PC-3 (cell line): ENCODE results near the gene TKTL1. TPM values are rescaled to one million over a fixed set of nuclear protein-coding genes. Genes with fewer than 3 reads are reported as not detected.

Source experiments
- ATAC-seq: fragments of 200-7000 bp; cut with Tn5 transposase; 2 replicates; pipeline ENCODE4 v1.9.1; 2020; ENCODE audit warnings: mild to moderate bottlenecking, moderate library complexity
- BruUV-seq: library from RNA; stranded (reverse); fragments of 400-500 nt; replicated peaks from 2 replicates; lab custom pipeline; 2021; lab: Mats Ljungman, UMichigan
- CTCF ChIA-PET: fragments of 300-600 bp; sonication (Branson Sonifier 250); formaldehyde crosslinking; loops from one replicate; lab custom pipeline; 2022; ENCODE audit warnings: antibody characterized with exemption; lab: Charles Lee
- POLR2A ChIA-PET: fragments of 300-600 bp; sonication (Branson Sonifier 250); formaldehyde crosslinking; loops from one replicate; lab custom pipeline; 2022; ENCODE audit warnings: antibody characterized with exemption; ENCODE audit not compliant: unreplicated experiment; lab: Charles Lee
- DNase-seq: peaks from one replicate; pipeline ENCODE4 v3.0.0-alpha.2; 2015
- H2AFZ ChIP-seq: fragments of 300-600 bp; sonication (generic); 2 replicates; pipeline ENCODE4 v1.6.0; 2016; ENCODE audit warnings: antibody characterized with exemption, low read length
- H3F3A ChIP-seq: fragments of 300-600 bp; sonication (generic); one replicate; pipeline ENCODE4 v1.6.0; 2017; ENCODE audit warnings: antibody characterized with exemption, low read length, control low read depth, mild to moderate bottlenecking; ENCODE audit not compliant: unreplicated experiment
- H3K27ac ChIP-seq: fragments of 300-600 bp; sonication (generic); 2 replicates; pipeline ENCODE4 v1.5.1; 2016; ENCODE audit warnings: mild to moderate bottlenecking, low read length
- H3K27me3 ChIP-seq: fragments of 300-600 bp; sonication (generic); 2 replicates; pipeline ENCODE4 v1.6.1; 2016; ENCODE audit warnings: low read length, mixed read lengths
- H3K36me3 ChIP-seq: fragments of 300-600 bp; sonication (generic); 2 replicates; pipeline ENCODE4 v1.6.1; 2016; ENCODE audit warnings: low read depth, mixed run types, low read length, mixed read lengths
- H3K4me1 ChIP-seq: fragments of 300-600 bp; sonication (generic); 2 replicates; pipeline ENCODE4 v1.5.1; 2016; ENCODE audit warnings: low read length; ENCODE audit not compliant: insufficient read depth
- H3K4me2 ChIP-seq: fragments of 300-600 bp; sonication (generic); 2 replicates; pipeline ENCODE4 v1.6.0; 2016; ENCODE audit warnings: low read length
- H3K4me3 ChIP-seq: fragments of 300-600 bp; sonication (generic); 2 replicates; pipeline ENCODE4 v1.5.1; 2016; ENCODE audit warnings: mild to moderate bottlenecking, low read length, mixed read lengths
- H3K79me2 ChIP-seq: fragments of 300-600 bp; sonication (generic); 2 replicates; pipeline ENCODE4 v1.6.1; 2017; ENCODE audit warnings: low read length, mixed read lengths
- H3K9ac ChIP-seq: fragments of 300-600 bp; sonication (generic); 2 replicates; pipeline ENCODE4 v1.6.0; 2016; ENCODE audit warnings: mild to moderate bottlenecking, low read length
- H3K9me2 ChIP-seq: fragments of 300-600 bp; sonication (generic); replicated peaks from 2 replicates; pipeline ENCODE4 v1.6.1; 2016; ENCODE audit warnings: mixed run types, low read length, mixed read lengths
- H3K9me3 ChIP-seq: fragments of 300-600 bp; sonication (generic); 2 replicates; pipeline ENCODE4 v1.6.1; 2016; ENCODE audit warnings: low read length, mixed read lengths
- H4K20me1 ChIP-seq: fragments of 300-600 bp; sonication (generic); 2 replicates; pipeline ENCODE4 v1.6.1; 2016; ENCODE audit warnings: low read length, mixed read lengths
- EZH2 ChIP-seq: fragments of 300-600 bp; sonication (generic); IDR thresholded peaks from one replicate; pipeline ENCODE4 v1.6.1; 2017; ENCODE audit warnings: antibody characterized with exemption, mild to moderate bottlenecking, low read length; ENCODE audit not compliant: unreplicated experiment
- EZH2phosphoT487 ChIP-seq: fragments of 300-600 bp; sonication (generic); IDR thresholded peaks from 2 replicates; pipeline ENCODE4 v1.6.1; 2018; ENCODE audit warnings: mild to moderate bottlenecking, antibody characterized with exemption, low read length, borderline replicate concordance
- intact Hi-C: fragments of 100-400 bp; cut with micrococcal nuclease; formaldehyde crosslinking; loops from 2 replicates; pipeline ENCODE4 v1.9.0; 2023
- total RNA-seq: library from RNA; depleted of rRNA; stranded (reverse); fragments of >200 nt; gene quantifications from 2 replicates; pipeline ENCODE4 v1.2.3, GENCODE V29; 2014
- TF ChIP-seq, protein P1 (sequence below): fragments of 300-600 bp; sonication (generic); conservative IDR thresholded peaks from 2 replicates; pipeline ENCODE4 v1.5.1; 2017; ENCODE audit warnings: antibody characterized with exemption, low read depth, mild to moderate bottlenecking, low read length

Gene TKTL1
- total RNA-seq, 1 experiment from 2014 or later, result not detected

DNA sequence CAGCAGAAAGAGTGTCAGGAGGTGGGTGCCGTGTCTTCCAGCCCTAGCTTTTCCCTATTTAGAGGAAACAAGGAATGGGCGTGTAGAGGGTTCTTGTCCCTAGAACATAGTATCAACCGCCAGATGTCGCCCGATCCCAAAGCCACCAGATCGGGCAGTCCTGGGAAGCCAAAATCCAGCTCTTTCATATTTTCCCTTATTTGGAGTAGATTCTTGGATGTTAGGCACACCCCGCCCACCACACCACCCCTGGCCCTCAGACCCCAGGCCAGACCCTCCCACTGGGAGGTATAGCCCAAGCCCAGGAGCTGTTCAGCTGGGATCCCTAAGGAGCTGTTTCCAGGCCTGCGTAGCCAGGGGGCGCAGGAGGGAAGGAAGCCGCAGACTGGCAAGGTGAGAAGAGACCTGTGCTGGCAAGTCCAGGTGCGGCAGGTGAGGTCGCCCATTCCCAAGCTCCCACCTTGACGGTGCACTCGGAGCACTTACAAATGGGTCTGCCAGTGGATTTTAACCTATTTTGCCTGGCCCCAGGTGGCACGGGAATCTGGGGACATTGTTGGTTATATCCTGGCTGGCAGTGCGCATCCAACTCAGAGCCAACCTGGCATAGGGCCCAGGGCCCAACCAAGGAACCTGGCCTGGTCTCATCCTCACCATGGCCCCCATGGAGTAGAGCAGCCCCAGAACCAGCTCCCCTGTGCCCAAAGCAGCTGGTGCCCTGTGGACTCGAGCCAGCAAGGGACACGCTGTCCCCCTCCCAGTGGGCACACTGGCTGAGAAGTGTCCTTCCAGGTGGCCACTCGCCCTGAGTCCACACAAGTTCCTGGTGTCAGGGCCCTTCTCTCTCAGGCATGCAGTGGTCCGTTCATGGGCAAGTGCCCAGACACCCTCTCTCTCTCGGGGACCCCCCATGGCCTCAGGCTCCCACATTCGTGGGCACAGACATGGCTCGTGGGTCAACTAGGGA, 78.0 kb downstream of the TKTL1 start:
- peak overlapping the region; percentile 33 for H2AFZ ChIP-seq
- intact Hi-C loops, result loop anchor here (1.0 to 10.0 kb wide), 2 partner anchors 162 to 399 kb away; partner anchors contain the start of genes HCFC1 and TMEM187
- TF ChIP-seq EZH2phosphoT487, result no peak
- TF ChIP-seq, protein P1, sequence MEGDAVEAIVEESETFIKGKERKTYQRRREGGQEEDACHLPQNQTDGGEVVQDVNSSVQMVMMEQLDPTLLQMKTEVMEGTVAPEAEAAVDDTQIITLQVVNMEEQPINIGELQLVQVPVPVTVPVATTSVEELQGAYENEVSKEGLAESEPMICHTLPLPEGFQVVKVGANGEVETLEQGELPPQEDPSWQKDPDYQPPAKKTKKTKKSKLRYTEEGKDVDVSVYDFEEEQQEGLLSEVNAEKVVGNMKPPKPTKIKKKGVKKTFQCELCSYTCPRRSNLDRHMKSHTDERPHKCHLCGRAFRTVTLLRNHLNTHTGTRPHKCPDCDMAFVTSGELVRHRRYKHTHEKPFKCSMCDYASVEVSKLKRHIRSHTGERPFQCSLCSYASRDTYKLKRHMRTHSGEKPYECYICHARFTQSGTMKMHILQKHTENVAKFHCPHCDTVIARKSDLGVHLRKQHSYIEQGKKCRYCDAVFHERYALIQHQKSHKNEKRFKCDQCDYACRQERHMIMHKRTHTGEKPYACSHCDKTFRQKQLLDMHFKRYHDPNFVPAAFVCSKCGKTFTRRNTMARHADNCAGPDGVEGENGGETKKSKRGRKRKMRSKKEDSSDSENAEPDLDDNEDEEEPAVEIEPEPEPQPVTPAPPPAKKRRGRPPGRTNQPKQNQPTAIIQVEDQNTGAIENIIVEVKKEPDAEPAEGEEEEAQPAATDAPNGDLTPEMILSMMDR, result peak; percentile 96
- TF ChIP-seq EZH2, result no peak
- no peaks in the 10 kb centered on the region for H3F3A ChIP-seq
- POLR2A ChIA-PET, result interaction anchor here (0.6 to 1.5 kb wide), 3 partner anchors 38 to 170 kb away, joined by 3 read pairs; no protein-coding TSS in a partner anchor
- H3K27me3 ChIP-seq, result no peaks in the 10 kb centered on the region
- H3K9ac ChIP-seq, result peak overlapping the region; percentile 3; the same call in 1 of the 2 replicates
- ATAC-seq (peak; percentile 9), DNase-seq (peak; percentile 85)
- no peaks in the 10 kb centered on the region for H3K9me3 ChIP-seq
- H3K9me2 ChIP-seq, result no peaks in the 10 kb centered on the region
- CTCF ChIA-PET, result interaction anchor here (1.3 kb wide), 3 partner anchors 9 to 38 kb away, joined by 3 to 7 read pairs (median 3); no protein-coding TSS in a partner anchor
- H3K4me1 ChIP-seq, result peaks cover 29% of the 10 kb centered on the region
- H3K4me2 ChIP-seq, result peak overlapping the region; percentile 85
- H3K36me3 ChIP-seq, result no peaks in the 10 kb centered on the region
- no peak overlapping the region for H3K27ac ChIP-seq
- peak overlapping the region; percentile 64 for H3K4me3 ChIP-seq
- TSS peak; percentile 25 for BruUV-seq
- peaks cover 67% of the 10 kb centered on the region for H3K79me2 ChIP-seq
- H4K20me1 ChIP-seq, result peaks cover under 1% of the 10 kb centered on the region

DNA sequence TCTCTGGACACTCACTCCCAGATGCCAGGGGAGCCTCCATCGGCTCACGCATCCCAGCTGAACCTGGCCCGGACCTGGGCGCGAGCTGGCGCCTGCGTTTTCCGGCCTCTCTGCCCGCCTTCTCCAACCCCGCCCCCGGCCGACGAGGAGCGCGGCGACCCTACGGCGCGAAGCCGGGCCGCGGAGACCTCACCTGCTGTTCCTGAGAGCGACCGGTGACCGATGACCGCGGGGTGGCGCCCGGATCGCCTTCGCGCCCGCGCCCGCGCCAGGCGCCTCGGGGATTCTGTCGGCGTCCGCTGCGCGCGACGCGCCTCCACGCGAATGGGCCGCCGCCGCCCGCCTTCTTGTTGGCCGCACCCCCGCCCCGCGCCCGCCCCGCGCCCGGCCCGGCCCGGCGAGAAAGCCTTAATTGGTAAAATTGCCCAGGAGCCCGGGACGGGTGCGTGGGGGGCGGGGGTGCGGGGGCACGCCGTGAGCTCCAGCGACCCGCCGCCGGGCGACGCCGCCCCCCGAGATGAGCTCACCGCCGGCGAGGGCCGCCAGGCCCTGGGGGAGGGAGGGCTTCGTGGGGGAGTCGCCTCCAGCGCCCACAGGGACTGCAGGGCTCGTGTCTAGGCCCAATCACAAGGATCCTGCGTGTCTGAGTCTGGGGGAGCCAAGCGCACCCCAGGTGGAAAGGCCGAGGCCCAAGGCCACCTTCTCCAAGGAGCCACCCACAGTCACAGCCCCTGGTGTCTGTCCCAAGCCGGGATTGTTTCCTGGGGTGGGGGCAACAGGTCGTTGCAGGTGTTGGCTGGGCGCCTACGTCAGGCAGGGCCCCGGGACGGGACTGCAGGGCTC, 78.9 kb downstream of the TKTL1 start, which contains the start of gene FLNA:
FLNA (minus strand) TSS at position 322 of the 843 bp plus-strand sequence. CDS start 3,389 bp downstream, outside the sequence.
- ATAC-seq (no peak), DNase-seq (peak; percentile 48)
- Histone ChIP-seq H3K79me2 (peaks cover 63% of the 10 kb centered on the region), H3K27me3 (no peaks in the 10 kb centered on the region), H3K9ac (peak within 1 kb of the TSS; percentile 3; the same call in 1 of the 2 replicates), H3K27ac (no peak within 1 kb of the TSS), H3K4me2 (peak within 1 kb of the TSS; percentile 85), H3K36me3 (no peaks in the 10 kb centered on the region), H3K4me3 (peak within 1 kb of the TSS; percentile 64), H3K9me3 (no peaks in the 10 kb centered on the region), H3F3A (no peaks in the 10 kb centered on the region), H4K20me1 (no peaks in the 10 kb centered on the region; the same call in 1 of the 2 replicates), H3K9me2 (no peaks in the 10 kb centered on the region), H2AFZ (peak within 1 kb of the TSS; percentile 74), H3K4me1 (peaks cover 27% of the 10 kb centered on the region)
- ChIA-PET POLR2A (interaction anchor here (1.5 kb wide), 1 partner anchor 37 kb away, joined by 3 read pairs; no protein-coding TSS in a partner anchor), CTCF (interaction anchor here (0.5 kb wide), 2 partner anchors 35 to 406 kb away, joined by 3 to 5 read pairs; no protein-coding TSS in a partner anchor)
- no TSS peak for BruUV-seq
- intact Hi-C loops, result loop anchor here (10.0 kb wide), 1 partner anchor 400 kb away; the partner anchor contains the start of genes HCFC1 and TMEM187
- peak; percentile 65; the same call in 1 of the 2 replicates for TF ChIP-seq EZH2phosphoT487
- TF ChIP-seq EZH2, result no peak
- TF ChIP-seq, protein P1, result 0 out of 2 replicates have a peak, but pooled peaks have one; percentile 17
